GM19372 (cell line): Measurements from ENCODE around the gene C11orf21.
"Not testable (repeated sequence)": the region's sequence is repeated elsewhere in the genome, so short reads cannot be mapped to it uniquely, and the experiment has no call there.

Source experiments
- ATAC-seq: cut with Tn5 transposase; IDR thresholded peaks from one replicate; pipeline ENCODE4 v1.9.1; 2021; ENCODE audit warnings: mild to moderate bottlenecking, low read depth, moderate library complexity; ENCODE audit not compliant: unreplicated experiment

The C11orf21 gene

DNA sequence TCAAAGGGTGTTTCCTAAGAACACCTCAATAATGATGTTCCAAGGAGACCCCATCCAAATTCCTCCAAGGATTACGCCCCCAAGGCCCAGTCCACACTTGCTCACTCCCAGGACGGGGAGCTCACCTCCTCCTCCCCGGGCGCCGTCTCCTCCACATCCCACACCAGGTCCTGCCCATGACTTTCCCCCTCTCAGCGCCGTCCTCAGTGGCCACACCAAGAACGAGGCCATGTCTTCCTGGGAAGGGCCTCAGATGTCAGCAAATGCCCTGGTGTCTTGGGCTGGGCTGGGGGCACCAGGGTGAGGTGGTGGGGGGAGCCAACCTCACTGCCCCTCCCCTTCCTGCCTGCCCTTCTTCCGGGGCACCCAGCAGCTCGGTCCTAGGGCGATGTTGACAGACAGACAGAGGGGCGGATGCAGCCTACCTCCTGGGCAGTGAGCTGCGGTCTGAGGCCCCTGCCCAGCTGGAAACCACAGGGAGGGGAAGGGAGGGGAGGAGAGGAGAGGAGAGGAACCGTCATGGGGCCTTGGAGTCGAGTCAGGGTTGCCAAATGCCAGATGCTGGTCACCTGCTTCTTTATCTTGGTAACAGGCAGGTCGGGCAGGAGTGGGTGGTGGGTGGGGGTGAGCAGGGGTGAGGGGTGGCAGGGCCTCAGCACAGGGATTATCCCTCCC, at the start of gene C11orf21, which contains the start of gene TSPAN32:
Gene C11orf21, minus strand, starts transcription at position 288 of the 675 bp plus-strand sequence. Its CDS starts 110 bp downstream, at position 178.
Gene TSPAN32, plus strand, starts transcription at position 383 of the 675 bp plus-strand sequence. Its CDS starts 137 bp downstream, at position 520.
- no peak for ATAC-seq

GRCh38 chr11:2348986-2349385, 47.3 kb upstream of the C11orf21 start:
- no peak for ATAC-seq

GRCh38 chr11:2347308-2347830, 45.7 kb upstream of the C11orf21 start:
- ATAC-seq: no peak

- ATAC-seq: no peak
Observed at GRCh38 chr11:2346586-2347307, 45.0 kb upstream of the C11orf21 start.

DNA sequence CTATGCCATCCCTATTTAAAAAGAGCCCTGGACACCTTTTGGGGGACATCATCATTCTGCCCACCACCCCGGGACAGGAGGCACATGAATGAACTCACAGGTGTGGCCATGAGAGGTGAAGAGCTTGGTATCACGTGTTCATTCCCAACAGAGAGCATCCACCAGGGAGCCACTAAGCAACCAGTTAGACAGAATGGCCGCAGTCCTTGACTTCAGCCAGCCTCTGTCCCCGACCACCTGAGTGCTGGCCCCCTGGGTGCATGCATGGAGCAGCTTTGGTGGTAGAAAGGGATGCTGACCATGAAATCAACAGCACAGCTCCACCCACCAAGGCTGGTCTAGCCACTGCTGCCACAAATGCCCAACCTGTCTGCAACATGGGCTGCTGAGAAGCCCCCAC, 44.3 kb upstream of the C11orf21 start:
- ATAC-seq: no peak

DNA sequence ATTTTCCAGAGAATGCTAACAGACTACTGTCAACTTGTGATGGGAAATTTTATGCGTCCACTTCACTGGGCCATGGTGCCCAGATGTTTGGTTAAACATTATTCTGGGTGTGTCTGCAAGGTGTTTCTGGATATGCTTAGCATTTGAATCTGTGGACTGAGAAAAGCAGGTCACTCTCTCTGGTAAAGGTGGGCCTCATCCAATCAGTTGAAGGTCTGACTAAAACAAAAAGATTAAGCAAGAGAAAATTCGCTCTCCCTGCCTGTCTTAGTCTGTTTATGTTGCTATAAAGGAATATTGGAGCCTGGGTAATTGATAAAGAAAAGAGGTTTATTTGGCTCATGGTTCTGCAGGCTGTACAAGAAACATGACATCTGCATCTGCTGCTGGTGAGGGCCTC, 43.3 kb upstream of the C11orf21 start:
- no peak for ATAC-seq

DNA sequence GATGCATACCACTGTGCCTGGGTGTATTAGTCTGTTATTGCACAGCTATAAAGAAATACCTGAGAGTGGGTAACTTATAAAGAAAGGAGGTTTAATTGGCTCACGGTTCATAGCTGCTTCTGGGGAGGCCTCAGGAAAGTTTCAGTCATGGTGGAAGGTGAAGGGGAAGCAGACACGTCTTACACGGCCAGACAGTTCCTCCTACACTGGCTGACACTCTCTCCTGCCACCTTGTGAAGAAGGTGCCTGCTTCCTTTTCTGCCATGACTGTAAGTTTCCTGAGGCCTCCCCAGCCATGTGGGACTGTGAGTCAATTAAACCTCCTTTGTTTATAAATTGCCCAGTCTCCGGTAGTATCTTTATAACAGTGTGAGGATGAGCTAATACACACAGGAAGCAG, 41.8 kb upstream of the C11orf21 start:
- ATAC-seq: no peak

- ATAC-seq: no peak
Observed at GRCh38 chr11:2342981-2343380, 41.3 kb upstream of the C11orf21 start.

GRCh38 chr11:2342557-2342956, 40.8 kb upstream of the C11orf21 start:
- no peak for ATAC-seq

GRCh38 chr11:2338760-2339159, 37.0 kb upstream of the C11orf21 start:
- not testable (repeated sequence) for ATAC-seq

DNA sequence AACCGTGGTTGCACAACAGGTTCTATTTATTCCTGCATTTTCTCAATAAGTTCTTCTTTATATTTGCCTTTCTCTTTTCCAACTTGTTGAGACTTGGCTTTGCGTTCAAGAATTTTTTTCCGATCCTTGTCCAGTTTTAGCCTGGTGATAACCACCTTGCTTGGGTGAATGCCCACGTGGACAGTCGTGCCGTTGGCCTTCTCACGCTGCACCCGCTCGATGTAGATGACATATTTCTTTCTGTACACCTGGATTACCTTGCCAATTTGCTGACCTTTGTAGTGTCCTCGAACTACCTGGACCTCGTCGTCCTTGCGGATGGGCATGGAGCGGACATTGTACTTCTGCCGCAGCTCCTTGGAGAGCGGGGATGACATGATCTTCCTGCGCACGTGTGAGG, 33.6 kb upstream of the C11orf21 start:
- ATAC-seq: not testable (repeated sequence)

- ATAC-seq: not testable (repeated sequence)
Observed at GRCh38 chr11:2333486-2334205, 31.9 kb upstream of the C11orf21 start.

DNA sequence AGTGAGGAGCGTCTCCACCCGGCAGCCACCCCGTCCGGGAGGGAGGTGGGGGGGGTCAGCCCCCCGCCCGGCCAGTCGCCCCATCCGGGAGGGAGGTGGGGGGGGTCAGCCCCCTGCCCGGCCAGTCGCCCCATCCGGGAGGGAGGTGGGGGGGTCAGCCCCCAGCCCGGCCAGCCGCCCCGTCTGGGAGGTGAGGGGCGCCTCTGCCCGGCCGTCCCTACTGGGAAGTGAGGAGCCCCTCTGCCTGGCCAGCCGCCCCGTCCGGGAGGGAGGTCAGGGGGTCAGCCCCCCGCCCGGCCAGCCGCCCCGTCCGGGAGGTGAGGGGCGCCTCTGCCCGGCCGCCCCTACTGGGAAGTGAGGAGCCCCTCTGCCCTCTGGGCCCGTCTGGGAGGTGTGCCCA, 30.9 kb upstream of the C11orf21 start:
- not testable (repeated sequence) for ATAC-seq

DNA sequence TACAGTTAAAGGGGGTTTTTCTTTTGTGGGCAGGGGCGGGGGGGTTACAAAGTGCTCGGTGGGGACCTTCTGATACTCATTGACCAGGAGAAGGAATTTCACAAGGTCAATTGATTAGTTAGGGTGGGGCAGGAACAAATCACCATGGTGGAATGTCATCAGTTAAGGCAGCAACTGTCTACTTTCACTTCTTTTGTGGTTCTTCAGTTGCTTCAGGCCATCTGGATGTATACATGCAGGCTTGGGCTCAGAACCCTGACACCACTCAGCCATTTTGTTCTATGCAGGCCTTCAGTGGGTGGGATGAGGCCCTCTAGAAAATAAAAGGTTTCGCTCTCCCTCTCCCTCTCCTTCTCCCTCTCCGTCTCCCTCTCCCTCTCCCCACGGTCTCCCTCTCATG, 29.7 kb upstream of the C11orf21 start:
- ATAC-seq: no peak

DNA sequence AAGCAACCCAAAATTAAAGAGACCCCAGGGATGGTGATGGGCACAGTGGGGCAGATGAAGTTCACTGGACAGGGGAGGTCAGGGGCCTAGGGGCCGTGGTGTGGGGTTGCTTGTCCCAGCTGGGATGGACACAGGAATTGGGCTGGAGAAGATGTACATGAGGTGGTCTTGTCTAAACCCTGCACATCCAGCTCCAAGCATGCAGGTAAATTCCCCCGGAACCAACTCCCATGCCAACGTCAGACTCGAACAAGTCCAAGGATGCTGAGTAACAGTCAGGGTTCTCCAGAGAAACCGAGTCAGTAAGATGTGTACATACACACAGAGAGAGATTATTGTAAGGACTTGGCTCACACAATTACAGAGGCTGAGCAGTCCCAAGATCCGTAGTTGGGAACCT, 29.0 kb upstream of the C11orf21 start:
- no peak for ATAC-seq

GRCh38 chr11:2329551-2329950, 27.8 kb upstream of the C11orf21 start:
- no peak for ATAC-seq

GRCh38 chr11:2328656-2329354, 27.1 kb upstream of the C11orf21 start:
- ATAC-seq: no peak

DNA sequence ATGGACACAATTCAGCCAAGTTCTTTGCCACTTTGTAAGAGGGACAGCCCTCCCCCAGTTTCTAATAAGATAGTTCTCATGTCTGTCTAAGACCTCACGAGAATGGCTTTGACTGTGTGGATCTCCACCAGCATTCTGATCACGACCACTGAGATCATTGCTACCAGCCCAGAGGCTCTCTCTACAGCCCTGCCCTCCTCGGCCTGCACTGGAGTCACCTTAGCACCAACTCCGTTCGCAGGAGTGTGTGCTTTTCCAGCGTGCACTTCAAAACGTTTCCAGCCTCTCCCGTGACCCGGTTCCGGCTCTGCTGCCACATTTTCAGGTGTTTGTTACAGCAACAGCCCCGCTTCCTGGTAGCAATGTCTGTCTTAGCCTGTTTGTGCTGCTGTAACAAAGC, 26.3 kb upstream of the C11orf21 start:
- no peak for ATAC-seq

GRCh38 chr11:2327032-2327431, 25.3 kb upstream of the C11orf21 start:
- ATAC-seq: no peak

- ATAC-seq: no peak
Observed at GRCh38 chr11:2325719-2326118, 24.0 kb upstream of the C11orf21 start.
